Testis (tissue), 3 donors: ENCODE results near the gene TBX18. TPM values are rescaled to one million over a fixed set of nuclear protein-coding genes. Genes with fewer than 3 reads are reported as not detected.
A peak's percentile ranks its signal among the peaks of the same experiment; 100 is the strongest.

Source experiments
- DNase-seq: peaks from one replicate; pipeline ENCODE4 v3.0.0-alpha.2; 2019
- H3K27ac ChIP-seq, 2 donors: fragments of 200-600 bp; sonication (generic); one replicate each; pipeline ENCODE4 v1.5.1; 2019
- H3K27me3 ChIP-seq: fragments of 200-600 bp; sonication (generic); one replicate; pipeline ENCODE4 v1.5.1; 2019
- H3K36me3 ChIP-seq: fragments of 200-600 bp; sonication (generic); one replicate; pipeline ENCODE4 v1.5.1; 2017; ENCODE audit warnings: low read depth; ENCODE audit errors: missing control alignments
- H3K4me1 ChIP-seq: fragments of 200-600 bp; sonication (generic); one replicate; pipeline ENCODE4 v1.5.1; 2019
- H3K4me3 ChIP-seq, 2 donors: fragments of 200-600 bp; sonication (generic); one replicate each; pipeline ENCODE4 v1.5.1; 2017 to 2019
- H3K9me3 ChIP-seq: fragments of 200-600 bp; sonication (generic); one replicate; pipeline ENCODE4 v1.5.1; 2017
- CTCF ChIP-seq, 3 experiments: fragments of 450-650 bp in 2 of 3; fragments of 200-600 bp in 1 of 3; sonication (generic) in 1 of 3; IDR thresholded peaks; one replicate each; pipeline ENCODE4 v1.5.1; 2016 to 2019; ENCODE audit warnings: antibody characterized with exemption in 3 of 3, mild to moderate bottlenecking in 2 of 3, moderate library complexity in 1 of 3
- POLR2A ChIP-seq: fragments of 450-650 bp; IDR thresholded peaks from one replicate; pipeline ENCODE4 v1.6.1; 2017; ENCODE audit warnings: antibody characterized with exemption, mild to moderate bottlenecking, moderate library complexity
- WGBS, 2 donors: methylation state at CpG; one replicate each; pipeline ENCODE4 v1.1.5; 2018; 5-methylcytosine and 5-hydroxymethylcytosine counted together
- intact Hi-C: fragments of 100-400 bp; cut with DNase I; formaldehyde crosslinking; loops from one replicate; pipeline ENCODE4 v1.15.1; 2023; ENCODE audit warnings: low total_unique reads
- polyA plus RNA-seq: library from polyadenylated mRNA; stranded (reverse); fragments of 350-450 nt; fragmentation: Illumina TruSeq; extraction: RNeasy Lipid Tissue Mini Kit (QIAGEN cat#74804); gene quantifications from one replicate; pipeline ENCODE4 v1.2.3, GENCODE V29; 2014; ENCODE audit warnings: low read depth, low replicate concordance; ENCODE audit not compliant: insufficient read depth
- total RNA-seq, 2 donors: library from RNA; depleted of rRNA; stranded (reverse); fragments of >200 nt; gene quantifications; one replicate each; pipeline ENCODE4 v1.2.3, GENCODE V29; 2016

Gene TBX18
- total and polyA plus RNA-seq, 3 donors from 2014 or later: 3.9 to 10.0 (median 4.6) TPM

DNA sequence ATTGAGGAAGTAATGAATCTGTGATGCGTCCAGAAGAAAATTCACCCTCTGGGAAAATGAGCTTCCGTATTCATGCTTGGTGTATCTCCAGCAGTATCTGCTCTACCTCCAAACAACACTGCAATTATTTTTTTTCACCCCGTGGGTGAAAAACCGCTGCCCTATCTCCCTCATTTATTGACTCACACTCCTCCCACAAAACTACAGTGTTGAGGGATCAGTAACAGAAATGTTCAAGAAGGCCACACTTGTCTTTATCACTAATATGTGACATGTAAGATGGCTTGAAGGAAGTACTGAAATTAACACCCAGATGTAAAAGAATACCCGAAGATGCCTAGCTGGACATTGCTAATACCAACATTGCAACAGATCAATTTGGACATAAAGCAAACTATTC, 4.9 kb upstream of the TBX18 start:
- H3K36me3 ChIP-seq: no peaks in the 10 kb centered on the region
- TF ChIP-seq POLR2A (no peak), CTCF (IDR thresholded peaks at IDR 0.05) (no peak)
- H3K4me1 ChIP-seq: no peaks in the 10 kb centered on the region
- no peaks in the 10 kb centered on the region for H3K9me3 ChIP-seq
- H3K27ac ChIP-seq: no peak overlapping the region
- no peak overlapping the region for H3K4me3 ChIP-seq
- no peak for DNase-seq
- intact Hi-C loops: no loop called here
- H3K27me3 ChIP-seq: peaks cover 12% of the 10 kb centered on the region
- WGBS, 2 donors: 24 to 28% methylated on average over 5 of the region's 5 CpGs

- H3K27ac ChIP-seq: no peak overlapping the region
- H3K4me3 ChIP-seq: no peak overlapping the region
- TF ChIP-seq POLR2A: no peak
- no peak for TF ChIP-seq CTCF (IDR thresholded peaks at IDR 0.05)
Observed at GRCh38 chr6:84768442-84769174, 4.2 kb upstream of the TBX18 start.

GRCh38 chr6:84767526-84768201, 3.3 kb upstream of the TBX18 start:
- Histone ChIP-seq H3K4me3 (peak overlapping the region in 1 of 2 donors; percentile 34), H3K27ac (no peak overlapping the region), H3K4me1 (no peaks in the 10 kb centered on the region), H3K27me3 (peaks cover 11% of the 10 kb centered on the region), H3K36me3 (no peaks in the 10 kb centered on the region), H3K9me3 (no peaks in the 10 kb centered on the region)
- 28 to 40% methylated on average over 14 of the region's 14 CpGs for WGBS, 2 donors
- TF ChIP-seq CTCF (IDR thresholded peaks at IDR 0.05) (no peak), POLR2A (no peak)
- intact Hi-C loops: no loop called here
- DNase-seq: no peak

More at GRCh38 chr6:84768442-84769174, 4.2 kb upstream of the TBX18 start:
- Histone ChIP-seq H3K4me1 (no peaks in the 10 kb centered on the region), H3K9me3 (no peaks in the 10 kb centered on the region), H3K27me3 (peaks cover 12% of the 10 kb centered on the region), H3K36me3 (no peaks in the 10 kb centered on the region)
- no peak for DNase-seq
- intact Hi-C loops: no loop called here
- 11% methylated on average over 31 of the region's 31 CpGs for WGBS, 2 donors

DNA sequence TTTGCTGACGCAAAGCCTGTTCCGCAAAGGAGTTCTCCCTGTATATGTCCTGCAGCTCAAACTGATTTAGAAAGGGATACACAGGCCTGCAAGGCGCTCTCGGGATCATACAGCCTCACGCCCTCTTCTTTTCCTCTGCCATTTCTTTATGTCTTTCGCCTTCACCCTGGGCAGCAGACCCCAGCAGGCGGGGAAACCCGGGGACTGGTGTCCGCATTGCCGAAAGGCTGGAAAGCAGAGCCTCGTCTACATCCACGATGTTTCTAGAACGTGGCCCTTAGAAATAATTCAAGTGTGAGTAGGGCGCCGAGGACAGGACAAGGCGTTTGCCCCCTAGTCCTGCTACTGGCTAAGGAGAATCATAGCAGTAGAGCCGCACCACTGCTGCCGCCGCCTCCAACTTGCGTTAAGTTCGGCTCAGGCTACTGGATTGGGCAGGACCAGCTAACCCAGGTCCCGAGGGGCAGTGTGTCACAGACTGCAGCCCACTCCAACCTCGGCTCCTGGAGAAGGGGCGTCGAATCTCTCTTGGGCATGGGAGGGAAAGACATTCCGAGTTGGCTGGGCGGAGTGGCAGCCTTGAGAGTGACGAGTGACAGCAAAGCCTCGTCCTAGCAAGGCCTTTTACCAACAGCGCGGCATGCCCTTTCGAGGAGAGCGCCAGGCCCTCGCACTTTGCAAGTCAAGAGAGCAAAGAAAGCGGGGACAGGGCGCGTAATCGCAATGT, 2.6 kb upstream of the TBX18 start:
- Histone ChIP-seq H3K36me3 (no peaks in the 10 kb centered on the region), H3K4me3 (peak overlapping the region in 1 of 2 donors; percentile 34), H3K27ac (no peak overlapping the region), H3K4me1 (no peaks in the 10 kb centered on the region), H3K9me3 (no peaks in the 10 kb centered on the region), H3K27me3 (peaks cover 9% of the 10 kb centered on the region)
- intact Hi-C loops: no loop called here
- 32 to 43% methylated on average over 32 to 38 of the region's 38 CpGs for WGBS, 2 donors
- no peak for TF ChIP-seq CTCF (IDR thresholded peaks at IDR 0.05)
- TF ChIP-seq POLR2A: no peak
- no peak for DNase-seq
